GF-D8 (cell line): ENCODE data around the gene OSBPL3.
"Not testable (repeated sequence)": the region's sequence is repeated elsewhere in the genome, so short reads cannot be mapped to it uniquely, and the experiment has no call there.

Source experiments
- DNase-seq: peaks from one replicate; lab custom pipeline; 2025; lab: John Stamatoyannopoulos, UW

OSBPL3 gene

GRCh38 chr7:24979863-24980533, at the start of gene OSBPL3:
OSBPL3 (minus strand) TSS chr7:24980178; CDS start chr7:24892472, 87,706 bp downstream.
- peak; percentile 86 for DNase-seq

- DNase-seq, result no peak
Measured at GRCh38 chr7:25029075-25029474, 49.1 kb upstream of the OSBPL3 start.

GRCh38 chr7:25028370-25029021, 48.5 kb upstream of the OSBPL3 start:
- no peak for DNase-seq

- DNase-seq, result no peak
Measured at GRCh38 chr7:25026156-25026555, 46.2 kb upstream of the OSBPL3 start.

- no peak for DNase-seq
Measured at GRCh38 chr7:25025218-25025671, 45.3 kb upstream of the OSBPL3 start.

GRCh38 chr7:25024066-25024465, 44.1 kb upstream of the OSBPL3 start:
- DNase-seq, result no peak

GRCh38 chr7:25017671-25018070, 37.7 kb upstream of the OSBPL3 start:
- not testable (repeated sequence) for DNase-seq

GRCh38 chr7:25014756-25015155, 34.8 kb upstream of the OSBPL3 start:
- no peak for DNase-seq

GRCh38 chr7:25012710-25013109, 32.7 kb upstream of the OSBPL3 start:
- not testable (repeated sequence) for DNase-seq

GRCh38 chr7:25012254-25012653, 32.3 kb upstream of the OSBPL3 start:
- DNase-seq, result no peak

- DNase-seq, result no peak
Measured at GRCh38 chr7:25009257-25009656, 29.3 kb upstream of the OSBPL3 start.

- DNase-seq, result no peak
Measured at GRCh38 chr7:25007668-25008067, 27.7 kb upstream of the OSBPL3 start.

- no peak for DNase-seq
Measured at GRCh38 chr7:25006276-25006675, 26.3 kb upstream of the OSBPL3 start.

- no peak for DNase-seq
Measured at GRCh38 chr7:25005658-25006057, 25.7 kb upstream of the OSBPL3 start.

GRCh38 chr7:25002786-25003185, 22.8 kb upstream of the OSBPL3 start:
- no peak for DNase-seq

GRCh38 chr7:24995466-24995865, 15.5 kb upstream of the OSBPL3 start:
- no peak for DNase-seq

GRCh38 chr7:24992314-24992713, 12.3 kb upstream of the OSBPL3 start:
- DNase-seq, result no peak

- DNase-seq, result no peak
Measured at GRCh38 chr7:24991353-24991752, 11.4 kb upstream of the OSBPL3 start.

GRCh38 chr7:24987331-24987842, 7.4 kb upstream of the OSBPL3 start:
- no peak for DNase-seq

GRCh38 chr7:24982917-24983316, 2.9 kb upstream of the OSBPL3 start:
- DNase-seq, result no peak

GRCh38 chr7:24981171-24981951, 1.4 kb upstream of the OSBPL3 start:
- no peak for DNase-seq

- DNase-seq, result no peak
Measured at GRCh38 chr7:24980534-24981170, 674 bp upstream of the OSBPL3 start.
